ENCODE data around the gene GOLM1.
A peak's percentile ranks its signal among the peaks of the same experiment; 100 is the strongest.

GOLM1 gene

GRCh38 chr9:86072394-86072877 is 26.9 kb downstream of the GOLM1 start:
- H3K36me3 Mint-ChIP-seq (ENCODE audit: low read depth), result peaks cover 47% of the 10 kb centered on the region
- H3K9me3 Mint-ChIP-seq, result no peaks in the 10 kb centered on the region
- no peak for TF ChIP-seq CTCF (IDR thresholded peaks at IDR 0.05)
- no peak for DNase-seq
- H3K27ac Mint-ChIP-seq, result no peak overlapping the region
- H3K4me1 Mint-ChIP-seq, result peaks cover 25% of the 10 kb centered on the region
- no peak overlapping the region for H3K4me3 Mint-ChIP-seq
- no peaks in the 10 kb centered on the region for H3K27me3 Mint-ChIP-seq (ENCODE audit: low read depth, poor library complexity)

- H3K27ac Mint-ChIP-seq, result no peak overlapping the region
- H3K36me3 Mint-ChIP-seq (ENCODE audit: low read depth), result peaks cover 53% of the 10 kb centered on the region
- no peaks in the 10 kb centered on the region for H3K9me3 Mint-ChIP-seq
- DNase-seq, result no peak
- H3K27me3 Mint-ChIP-seq (ENCODE audit: low read depth, poor library complexity), result no peaks in the 10 kb centered on the region
- peaks cover 31% of the 10 kb centered on the region for H3K4me1 Mint-ChIP-seq
- TF ChIP-seq CTCF (IDR thresholded peaks at IDR 0.05), result no peak
- no peak overlapping the region for H3K4me3 Mint-ChIP-seq
Measured at GRCh38 chr9:86069206-86069869, 30.0 kb downstream of the GOLM1 start.

DNA sequence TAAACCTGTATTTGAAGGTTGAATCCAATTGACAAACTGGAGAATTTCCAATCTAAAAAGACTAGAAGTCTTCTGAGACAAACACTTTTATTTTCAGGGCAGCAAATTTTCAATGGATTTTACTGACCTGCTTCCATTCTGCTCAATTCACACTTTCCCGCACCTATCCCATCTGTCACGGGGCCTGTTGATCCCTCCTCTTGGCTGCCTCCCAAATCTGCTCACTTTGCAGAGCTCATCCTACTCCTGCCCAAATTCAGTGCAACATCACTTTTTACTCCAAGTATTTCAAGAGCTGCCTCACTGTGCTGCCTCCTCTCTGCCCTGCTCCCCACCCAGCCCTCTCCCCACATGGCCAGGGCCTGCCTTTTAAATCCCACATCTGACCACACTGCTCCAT is 35.1 kb downstream of the GOLM1 start:
- peak overlapping the region; percentile 93 for H3K27ac Mint-ChIP-seq
- H3K27me3 Mint-ChIP-seq (ENCODE audit: low read depth, poor library complexity), result no peaks in the 10 kb centered on the region
- no peak for DNase-seq
- no peak overlapping the region for H3K4me3 Mint-ChIP-seq
- TF ChIP-seq CTCF (IDR thresholded peaks at IDR 0.05), result no peak
- no peaks in the 10 kb centered on the region for H3K9me3 Mint-ChIP-seq
- H3K4me1 Mint-ChIP-seq, result peaks cover 34% of the 10 kb centered on the region
- peaks cover 67% of the 10 kb centered on the region for H3K36me3 Mint-ChIP-seq (ENCODE audit: low read depth)

- no peak for TF ChIP-seq CTCF (IDR thresholded peaks at IDR 0.05)
- Mint-ChIP-seq H3K36me3 (ENCODE audit: low read depth) (peaks cover 75% of the 10 kb centered on the region), H3K9me3 (no peaks in the 10 kb centered on the region), H3K4me3 (no peak overlapping the region), H3K27ac (peak overlapping the region; percentile 54), H3K4me1 (peaks cover 28% of the 10 kb centered on the region), H3K27me3 (ENCODE audit: low read depth, poor library complexity) (no peaks in the 10 kb centered on the region)
- DNase-seq, result no peak
Measured at GRCh38 chr9:86062845-86063693, 36.3 kb downstream of the GOLM1 start.

- TF ChIP-seq CTCF (IDR thresholded peaks at IDR 0.05), result no peak
Measured at GRCh38 chr9:86061972-86062739, 37.2 kb downstream of the GOLM1 start.

More at GRCh38 chr9:86061972-86062739, 37.2 kb downstream of the GOLM1 start:
- Mint-ChIP-seq H3K4me3 (no peak overlapping the region), H3K36me3 (ENCODE audit: low read depth) (peaks cover 70% of the 10 kb centered on the region), H3K4me1 (peaks cover 26% of the 10 kb centered on the region), H3K9me3 (no peaks in the 10 kb centered on the region), H3K27me3 (ENCODE audit: low read depth, poor library complexity) (no peaks in the 10 kb centered on the region), H3K27ac (peak overlapping the region; percentile 88)
- DNase-seq, result no peak
